Type B pancreatic cell (in vitro differentiated cells): ENCODE measurements around the gene CDK6. TPM values are rescaled to one million over a fixed set of nuclear protein-coding genes. Genes with fewer than 3 reads are reported as not detected.

Experiments
- DNase-seq: peaks from one replicate; pipeline ENCODE4 v3.0.0; 2021; ENCODE audit warnings: mixed read lengths; ENCODE audit not compliant: unreplicated experiment; ENCODE audit errors: extremely low spot score
- H3K27ac Mint-ChIP-seq: 2 replicates; pipeline ENCODE4 v1.8.0; 2021; ENCODE audit warnings: mild to moderate bottlenecking, mixed read lengths
- H3K27me3 Mint-ChIP-seq: 2 replicates; pipeline ENCODE4 v1.8.0; 2021; ENCODE audit warnings: mixed read lengths
- H3K36me3 Mint-ChIP-seq: 2 replicates; pipeline ENCODE4 v1.8.0; 2021; ENCODE audit warnings: mixed read lengths
- H3K4me1 Mint-ChIP-seq: one replicate; pipeline ENCODE4 v1.8.0; 2021; ENCODE audit warnings: mixed read lengths; ENCODE audit not compliant: unreplicated experiment
- H3K4me3 Mint-ChIP-seq: 2 replicates; pipeline ENCODE4 v1.8.0; 2021; ENCODE audit warnings: mild to moderate bottlenecking, mixed read lengths
- H3K9me3 Mint-ChIP-seq: 2 replicates; pipeline ENCODE4 v1.8.0; 2021; ENCODE audit warnings: mixed read lengths
- CTCF ChIP-seq: fragments of 200-600 bp; sonication (generic); conservative IDR thresholded peaks from 2 replicates; pipeline ENCODE4 v1.5.0; 2021; ENCODE audit warnings: antibody characterized with exemption, mild to moderate bottlenecking
- total RNA-seq: library from RNA; stranded (reverse); gene quantifications from 2 replicates; pipeline ENCODE4 v1.2.1, GENCODE V29; 2021; ENCODE audit warnings: low replicate concordance

CDK6 gene
- total RNA-seq, 1 donor from 2014 or later = 68.5 TPM

GRCh38 chr7:92834507-92835260 lies 1.7 kb downstream of the CDK6 start:
- Mint-ChIP-seq H3K4me1 (peaks cover 37% of the 10 kb centered on the region), H3K36me3 (peaks cover 11% of the 10 kb centered on the region), H3K9me3 (no peaks in the 10 kb centered on the region), H3K27ac (peak overlapping the region; percentile 95), H3K4me3 (peak overlapping the region; percentile 99), H3K27me3 (peaks cover 15% of the 10 kb centered on the region)
- DNase-seq = peak; percentile 76
- TF ChIP-seq CTCF = no peak

GRCh38 chr7:92833766-92834506 lies 2.4 kb downstream of the CDK6 start:
- Mint-ChIP-seq H3K4me1 (peaks cover 37% of the 10 kb centered on the region), H3K27me3 (peaks cover 13% of the 10 kb centered on the region), H3K4me3 (peak overlapping the region; percentile 99), H3K36me3 (peaks cover 11% of the 10 kb centered on the region), H3K27ac (peak overlapping the region; percentile 95), H3K9me3 (no peaks in the 10 kb centered on the region)
- no peak for TF ChIP-seq CTCF
- peak; percentile 86 for DNase-seq

GRCh38 chr7:92833024-92833765 lies 3.2 kb downstream of the CDK6 start:
- TF ChIP-seq CTCF = peak; percentile 84
- H3K4me1 Mint-ChIP-seq = peaks cover 37% of the 10 kb centered on the region
- H3K9me3 Mint-ChIP-seq = no peaks in the 10 kb centered on the region
- peak overlapping the region; percentile 99 for H3K4me3 Mint-ChIP-seq
- peaks cover 11% of the 10 kb centered on the region for H3K27me3 Mint-ChIP-seq
- DNase-seq = peak; percentile 90
- peak overlapping the region; percentile 95 for H3K27ac Mint-ChIP-seq
- peaks cover 13% of the 10 kb centered on the region for H3K36me3 Mint-ChIP-seq

GRCh38 chr7:92832534-92833023 lies 3.8 kb downstream of the CDK6 start:
- peak overlapping the region; percentile 99 for H3K4me3 Mint-ChIP-seq
- peak overlapping the region; percentile 89 for H3K27ac Mint-ChIP-seq
- no peaks in the 10 kb centered on the region for H3K9me3 Mint-ChIP-seq
- TF ChIP-seq CTCF = no peak
- H3K36me3 Mint-ChIP-seq = peaks cover 15% of the 10 kb centered on the region
- H3K27me3 Mint-ChIP-seq = peaks cover 11% of the 10 kb centered on the region
- no peak for DNase-seq
- H3K4me1 Mint-ChIP-seq = peaks cover 38% of the 10 kb centered on the region

GRCh38 chr7:92831716-92832533 lies 4.4 kb downstream of the CDK6 start:
- peaks cover 18% of the 10 kb centered on the region for H3K36me3 Mint-ChIP-seq
- H3K27ac Mint-ChIP-seq = peak overlapping the region; percentile 89
- peaks cover 5% of the 10 kb centered on the region for H3K27me3 Mint-ChIP-seq
- peaks cover 37% of the 10 kb centered on the region for H3K4me1 Mint-ChIP-seq
- no peak for DNase-seq
- no peak for TF ChIP-seq CTCF
- H3K9me3 Mint-ChIP-seq = no peaks in the 10 kb centered on the region
- peak overlapping the region; percentile 99 for H3K4me3 Mint-ChIP-seq
